Measurements from ENCODE around the gene VAV1. TPM values are rescaled to one million over a fixed set of nuclear protein-coding genes. Genes with fewer than 3 reads are reported as not detected.

The VAV1 gene
- total and polyA plus RNA-seq, 2 donors (not counting 1 experiment from before 2014, with no cell fraction given), result 62.7 to 98.8 TPM

GRCh38 chr19:6856749-6857372 lies 84.4 kb downstream of the VAV1 start:
- intact Hi-C loops (cut with micrococcal nuclease), result no loop called here
- Histone ChIP-seq H3K4me3 (ENCODE audit: control extremely low read depth in 1 of 5, extremely low read depth in 1 of 5, insufficient read depth in 1 of 5, low read depth in 2 of 5, low read length in 4 of 5) (no peak overlapping the region), H2AFZ (ENCODE audit: insufficient read depth, low read depth, low read length, poor library complexity, severe bottlenecking) (no peak overlapping the region), H4K20me1 (ENCODE audit: control insufficient read depth, insufficient read depth, low read length, poor library complexity, severe bottlenecking) (no peaks in the 10 kb centered on the region), H3K4me1 (ENCODE audit: control insufficient read depth in 2 of 2, insufficient read depth in 2 of 2, low read length in 2 of 2) (no peaks in the 10 kb centered on the region), H3K9ac (ENCODE audit: low read length) (no peak overlapping the region), H3K9me3 (ENCODE audit: control extremely low read depth in 1 of 3, control insufficient read depth in 2 of 3, insufficient read depth in 1 of 3, low read length in 2 of 3) (no peaks in the 10 kb centered on the region), H3K4me2 (replicated peaks; ENCODE audit: low read depth, low read length, poor library complexity, severe bottlenecking) (no peak overlapping the region), H3K27ac (ENCODE audit: low read length in 2 of 2) (peak overlapping the region in 1 of 2 donors; percentile 15), H3K36me3 (replicated peaks in 1 of 2; ENCODE audit: control extremely low read depth in 1 of 2, control insufficient read depth in 1 of 2, extremely low read depth in 1 of 2, insufficient read depth in 2 of 2, low read length in 1 of 2) (peaks cover 8 to 37% of the 10 kb centered on the region in 2 experiments), H3K27me3 (replicated peaks in 1 of 4; ENCODE audit: control extremely low read depth in 1 of 4, control insufficient read depth in 3 of 4, insufficient read depth in 4 of 4, low read length in 3 of 4) (no peaks in the 10 kb centered on the region), H3K79me2 (ENCODE audit: control insufficient read depth, insufficient read depth, low read length) (no peaks in the 10 kb centered on the region)
- Mint-ChIP-seq H3K4me3 (no peak overlapping the region), H3K9me3 (ENCODE audit: insufficient read depth) (no peaks in the 10 kb centered on the region), H3K4me1 (peaks cover 2% of the 10 kb centered on the region), H3K27me3 (no peaks in the 10 kb centered on the region), H3K27ac (no peak overlapping the region)
- 85% methylated on average over 12 of the region's 14 CpGs for WGBS (ENCODE audit: insufficient coverage)
- TF ChIP-seq CTCF (IDR thresholded peaks at IDR 0.05) (no peak), EZH2 (IDR thresholded peaks at IDR 0.05; ENCODE audit: borderline replicate concordance, insufficient read depth, low read depth, low read length, poor library complexity, severe bottlenecking) (no peak)
- DNase-seq (no peak), ATAC-seq (ENCODE audit: low read depth) (no peak)
- CTCF ChIA-PET, result interaction anchor here (0.6 kb wide), 1 partner anchor 317 kb away, joined by 3 read pairs; no protein-coding TSS in a partner anchor
- POLR2A ChIA-PET, result no interaction called here

GRCh38 chr19:6861683-6862286 lies 89.3 kb downstream of the VAV1 start:
- Histone ChIP-seq H3K4me3 (ENCODE audit: control extremely low read depth in 1 of 5, extremely low read depth in 1 of 5, insufficient read depth in 1 of 5, low read depth in 2 of 5, low read length in 4 of 5) (no peak overlapping the region), H3K4me1 (ENCODE audit: control insufficient read depth in 2 of 2, insufficient read depth in 2 of 2, low read length in 2 of 2) (peaks cover 0 to 5% of the 10 kb centered on the region in 2 donors), H3K27me3 (replicated peaks in 1 of 4; ENCODE audit: control extremely low read depth in 1 of 4, control insufficient read depth in 3 of 4, insufficient read depth in 4 of 4, low read length in 3 of 4) (peaks cover 0 to 3% (median 0%) of the 10 kb centered on the region in 4 experiments), H4K20me1 (ENCODE audit: control insufficient read depth, insufficient read depth, low read length, poor library complexity, severe bottlenecking) (no peaks in the 10 kb centered on the region), H3K27ac (ENCODE audit: low read length in 2 of 2) (peak overlapping the region; percentile 22 to 89), H3K79me2 (ENCODE audit: control insufficient read depth, insufficient read depth, low read length) (no peaks in the 10 kb centered on the region), H3K4me2 (replicated peaks; ENCODE audit: low read depth, low read length, poor library complexity, severe bottlenecking) (no peak overlapping the region), H3K36me3 (replicated peaks in 1 of 2; ENCODE audit: control extremely low read depth in 1 of 2, control insufficient read depth in 1 of 2, extremely low read depth in 1 of 2, insufficient read depth in 2 of 2, low read length in 1 of 2) (no peaks in the 10 kb centered on the region), H3K9ac (ENCODE audit: low read length) (no peak overlapping the region), H2AFZ (ENCODE audit: insufficient read depth, low read depth, low read length, poor library complexity, severe bottlenecking) (no peak overlapping the region), H3K9me3 (ENCODE audit: control extremely low read depth in 1 of 3, control insufficient read depth in 2 of 3, insufficient read depth in 1 of 3, low read length in 2 of 3) (no peaks in the 10 kb centered on the region)
- WGBS (ENCODE audit: insufficient coverage), result 56% methylated on average over 1 of the region's 10 CpGs
- POLR2A ChIA-PET, result interaction anchor here (0.7 kb wide), 1 partner anchor 382 kb away, joined by 4 read pairs; no protein-coding TSS in a partner anchor
- CTCF ChIA-PET, result interaction anchor here (0.7 to 7.4 kb wide), 13 partner anchors 9 to 736 kb away, joined by 4 to 118 read pairs (median 10); partner anchors contain the start of genes GPR108 and VAV1
- Mint-ChIP-seq H3K4me1 (peaks cover 11% of the 10 kb centered on the region), H3K27ac (peak overlapping the region; percentile 77), H3K4me3 (peak overlapping the region; percentile 12), H3K27me3 (peaks cover 3% of the 10 kb centered on the region), H3K9me3 (ENCODE audit: insufficient read depth) (no peaks in the 10 kb centered on the region)
- intact Hi-C loops (cut with micrococcal nuclease), result loop anchor here (5.0 kb wide), 3 partner anchors 139 to 579 kb away; partner anchors contain the start of gene C3
- TF ChIP-seq CTCF (IDR thresholded peaks at IDR 0.05) (no peak), EZH2 (IDR thresholded peaks at IDR 0.05; ENCODE audit: borderline replicate concordance, insufficient read depth, low read depth, low read length, poor library complexity, severe bottlenecking) (no peak)
- ATAC-seq (ENCODE audit: low read depth) (no peak), DNase-seq (peak; percentile 31)
